ENCODE results near the gene OR56B1.
"Not testable (repeated sequence)": the region's sequence is repeated elsewhere in the genome, so short reads cannot be mapped to it uniquely, and the experiment has no call there.

Gene OR56B1

GRCh38 chr11:5736396-5736795 lies at the start of gene OR56B1:
Gene OR56B1 (plus strand): TSS chr11:5736448. CDS start chr11:5736517, 69 bp downstream.
- no peak for DNase-seq (ENCODE audit: low read depth in 4 of 4, low spot score in 1 of 4)

GRCh38 chr11:5688482-5688881 lies 47.8 kb upstream of the OR56B1 start:
- no peak for DNase-seq (ENCODE audit: low read depth in 4 of 4, low spot score in 1 of 4)

- DNase-seq (ENCODE audit: low read depth in 4 of 4, low spot score in 1 of 4), result peak in 2 of 4 experiments; percentile 22 to 23
Observed at GRCh38 chr11:5689551-5689983, 46.7 kb upstream of the OR56B1 start, which contains the start of gene TRIM22. Gene TRIM22 (plus strand): TSS chr11:5689790. CDS start chr11:5696233, 6,443 bp downstream.

- DNase-seq (ENCODE audit: low read depth in 4 of 4, low spot score in 1 of 4), result no peak
Observed at GRCh38 chr11:5690216-5690615, 46.0 kb upstream of the OR56B1 start.

- no peak for DNase-seq (ENCODE audit: low read depth in 4 of 4, low spot score in 1 of 4)
Observed at GRCh38 chr11:5690736-5691135, 45.5 kb upstream of the OR56B1 start.

GRCh38 chr11:5691238-5691963 lies 44.8 kb upstream of the OR56B1 start:
- DNase-seq (ENCODE audit: low read depth in 4 of 4, low spot score in 1 of 4), result not testable (repeated sequence)

- DNase-seq (ENCODE audit: low read depth in 4 of 4, low spot score in 1 of 4), result no peak
Observed at GRCh38 chr11:5691964-5692361, 44.3 kb upstream of the OR56B1 start.

- no peak for DNase-seq (ENCODE audit: low read depth in 4 of 4, low spot score in 1 of 4)
Observed at GRCh38 chr11:5694642-5695041, 41.6 kb upstream of the OR56B1 start.

GRCh38 chr11:5695580-5695979 lies 40.7 kb upstream of the OR56B1 start:
- no peak for DNase-seq (ENCODE audit: low read depth in 4 of 4, low spot score in 1 of 4)

- no peak for DNase-seq (ENCODE audit: low read depth in 4 of 4, low spot score in 1 of 4)
Observed at GRCh38 chr11:5696210-5696609, 40.0 kb upstream of the OR56B1 start.

- DNase-seq (ENCODE audit: low read depth in 4 of 4, low spot score in 1 of 4), result no peak
Observed at GRCh38 chr11:5698281-5698680, 38.0 kb upstream of the OR56B1 start.

GRCh38 chr11:5700421-5701054 lies 35.7 kb upstream of the OR56B1 start:
- DNase-seq (ENCODE audit: low read depth in 4 of 4, low spot score in 1 of 4), result no peak

- DNase-seq (ENCODE audit: low read depth in 4 of 4, low spot score in 1 of 4), result no peak
Observed at GRCh38 chr11:5701055-5701577, 35.1 kb upstream of the OR56B1 start.

GRCh38 chr11:5703741-5704536 lies 32.3 kb upstream of the OR56B1 start:
- DNase-seq (ENCODE audit: low read depth in 4 of 4, low spot score in 1 of 4), result no peak

- no peak for DNase-seq (ENCODE audit: low read depth in 4 of 4, low spot score in 1 of 4)
Observed at GRCh38 chr11:5705688-5706087, 30.6 kb upstream of the OR56B1 start.

GRCh38 chr11:5712507-5712906 lies 23.7 kb upstream of the OR56B1 start:
- no peak for DNase-seq (ENCODE audit: low read depth in 4 of 4, low spot score in 1 of 4)

GRCh38 chr11:5713695-5714094 lies 22.6 kb upstream of the OR56B1 start:
- no peak for DNase-seq (ENCODE audit: low read depth in 4 of 4, low spot score in 1 of 4)

GRCh38 chr11:5716518-5716917 lies 19.7 kb upstream of the OR56B1 start:
- not testable (repeated sequence) for DNase-seq (ENCODE audit: low read depth in 4 of 4, low spot score in 1 of 4)

GRCh38 chr11:5719703-5720495 lies 16.3 kb upstream of the OR56B1 start:
- DNase-seq (ENCODE audit: low read depth in 4 of 4, low spot score in 1 of 4), result no peak

GRCh38 chr11:5722622-5723021 lies 13.6 kb upstream of the OR56B1 start:
- no peak for DNase-seq (ENCODE audit: low read depth in 4 of 4, low spot score in 1 of 4)

GRCh38 chr11:5726351-5726750 lies 9.9 kb upstream of the OR56B1 start:
- no peak for DNase-seq (ENCODE audit: low read depth in 4 of 4, low spot score in 1 of 4)

Measured in stimulated activated CD4-positive, alpha-beta T cell treated with anti-CD3 and anti-CD28 coated beads, Interleukin-1b, Interleukin-23, amount 100 ng/mL, for 24 hours (primary cell).